GM12878 (cell line): ENCODE data around the gene INPP4B. TPM values are rescaled to one million over a fixed set of nuclear protein-coding genes. Genes with fewer than 3 reads are reported as not detected.

Experiments
- ATAC-seq: fragments of 200-7000 bp; cut with Tn5 transposase; 3 replicates; pipeline ENCODE4 v1.9.1; 2020; ENCODE audit warnings: mild to moderate bottlenecking, moderate library complexity
- BruUV-seq: library from RNA; stranded (reverse); fragments of 400-500 nt; replicated peaks from 2 replicates; lab custom pipeline; 2021; lab: Mats Ljungman, UMichigan
- CTCF ChIA-PET: fragments of 300-600 bp; sonication (Branson Sonifier 250); formaldehyde crosslinking; extraction: SDS; loops from one replicate; lab custom pipeline; 2021; ENCODE audit warnings: inconsistent platforms; lab: Yijun Ruan, JAX
- POLR2A ChIA-PET: fragments of 350-600 bp; formaldehyde crosslinking; extraction: SDS; loops from one replicate; lab custom pipeline; 2021; ENCODE audit warnings: inconsistent platforms; lab: Charles Lee
- RAD21 ChIA-PET: fragments of 300-600 bp; sonication (Branson Sonifier 250); formaldehyde crosslinking; loops from one replicate; lab custom pipeline; 2023; ENCODE audit warnings: antibody characterized with exemption; ENCODE audit not compliant: unreplicated experiment; lab: Charles Lee
- SMC1A ChIA-PET: fragments of 300-600 bp; sonication (Branson Sonifier 250); formaldehyde crosslinking; loops from one replicate; lab custom pipeline; 2023; ENCODE audit not compliant: unreplicated experiment, uncharacterized antibody; lab: Charles Lee
- DNase-seq: peaks from one replicate; pipeline ENCODE4 v3.0.0-alpha.2; 2011; ENCODE audit warnings: low read depth, low spot score
- FAIRE-seq: peaks from 3 replicates; lab custom pipeline; 2011; peaks lifted over from hg19 to GRCh38; lab: Jason Lieb, UNC
- H2AFZ ChIP-seq: 2 replicates; pipeline ENCODE4 v1.6.0; 2011; ENCODE audit warnings: low read depth, low read length, control low read depth; ENCODE audit not compliant: control insufficient read depth
- H3K27ac ChIP-seq: 2 replicates; pipeline ENCODE4 v1.5.1; 2011; ENCODE audit warnings: control low read depth; ENCODE audit not compliant: control insufficient read depth, insufficient read depth
- H3K27me3 ChIP-seq, 2 experiments: replicated peaks in 1 of 2; 2 replicates each; pipeline versions ENCODE4 v1.6.0 to v1.6.1; 2011; ENCODE audit warnings: low read length in 1 of 2; ENCODE audit not compliant: control insufficient read depth in 2 of 2, insufficient read depth in 2 of 2
- H3K36me3 ChIP-seq, 2 experiments: 2 replicates each; pipeline ENCODE4 v1.5.1; 2011; ENCODE audit warnings: low read length in 1 of 2; ENCODE audit not compliant: control insufficient read depth in 2 of 2, insufficient read depth in 2 of 2
- H3K4me1 ChIP-seq: 2 replicates; pipeline ENCODE4 v1.6.1; 2011; ENCODE audit warnings: mild to moderate bottlenecking, low read length, moderate library complexity, mixed read lengths; ENCODE audit not compliant: control insufficient read depth, insufficient read depth
- H3K4me2 ChIP-seq: 2 replicates; pipeline ENCODE4 v1.6.0; 2011; ENCODE audit warnings: control low read depth; ENCODE audit not compliant: control insufficient read depth, insufficient read depth
- H3K4me3 ChIP-seq: fragments of 200-600 bp; sonication (generic); 2 replicates; pipeline ENCODE4 v1.5.1; 2016
- H3K79me2 ChIP-seq: 2 replicates; pipeline ENCODE4 v1.6.0; 2011; ENCODE audit warnings: low read length; ENCODE audit not compliant: control insufficient read depth, insufficient read depth
- H3K9ac ChIP-seq: 2 replicates; pipeline ENCODE4 v1.8.0; 2011; ENCODE audit warnings: low read length, control low read depth, mixed read lengths; ENCODE audit not compliant: control insufficient read depth, insufficient read depth
- H3K9me3 ChIP-seq: replicated peaks from 3 replicates; pipeline ENCODE4 v1.5.1; 2011; ENCODE audit warnings: mild to moderate bottlenecking, low read length; ENCODE audit not compliant: control insufficient read depth, insufficient read depth
- H4K20me1 ChIP-seq: 2 replicates; pipeline ENCODE4 v1.6.0; 2011; ENCODE audit not compliant: control insufficient read depth, insufficient read depth
- CTCF ChIP-seq, 3 experiments: IDR thresholded peaks in 2 of 3; conservative IDR thresholded peaks in 1 of 3; 2 replicates each; pipeline ENCODE4 v1.5.1; 2011; ENCODE audit warnings: low read depth in 3 of 3, low read length in 3 of 3, mild to moderate bottlenecking in 3 of 3, control low read depth in 2 of 3, moderate library complexity in 2 of 3, inconsistent platforms in 1 of 3, mixed read lengths in 1 of 3; ENCODE audit not compliant: control insufficient read depth in 2 of 3, insufficient read depth in 1 of 3; ENCODE audit errors: extremely low read depth in 1 of 3
- POLR2AphosphoS2 ChIP-seq: IDR thresholded peaks from 2 replicates; pipeline ENCODE4 v1.6.1; 2011; ENCODE audit warnings: low read depth, mild to moderate bottlenecking, low read length, improper control_type of control experiment, moderate library complexity
- RAD21 ChIP-seq: IDR thresholded peaks from 2 replicates; pipeline ENCODE4 v1.6.1; 2011; ENCODE audit warnings: mild to moderate bottlenecking, low read depth, low read length, moderate library complexity; ENCODE audit not compliant: insufficient read depth
- RUNX3 ChIP-seq: IDR thresholded peaks from 2 replicates; pipeline ENCODE4 v1.6.1; 2012; ENCODE audit warnings: low read length, inconsistent platforms
- SMC3 ChIP-seq: IDR thresholded peaks from 2 replicates; pipeline ENCODE4 v1.6.1; 2011; ENCODE audit warnings: low read length, improper control_type of control experiment, borderline replicate concordance
- TBL1XR1 ChIP-seq: IDR thresholded peaks from 2 replicates; pipeline ENCODE4 v1.6.1; 2012; ENCODE audit warnings: low read depth, low read length, improper control_type of control experiment
- WGBS: methylation state at CpG from one replicate; pipeline ENCODE4 v1.1.6; 2016; ENCODE audit warnings: low lambda C conversion rate; ENCODE audit not compliant: insufficient replicate concordance, insufficient coverage; ENCODE audit errors: missing lambda C conversion rate; 5-methylcytosine and 5-hydroxymethylcytosine counted together
- in situ Hi-C: fragments of 300-500 bp; cut with MboI; formaldehyde crosslinking; loops from 9 replicates; pipeline ENCODE4 v1.14.3; 2018; ENCODE audit warnings: mixed read lengths
- intact Hi-C: fragments of 100-400 bp; cut with micrococcal nuclease; formaldehyde crosslinking; loops from one replicate; pipeline ENCODE4 v1.14.2; 2022; ENCODE audit not compliant: unreplicated experiment
- polyA plus RNA-seq, 11 experiments: library from polyadenylated mRNA; depleted of rRNA in 4 of 11; unstranded in 6 of 11; stranded (reverse) in 5 of 11; fragments of >200 nt; fragmentation: Nextera tagmentation in 4 of 11; fragmentation: Illumina TruSeq in 1 of 11; extraction: Ambion mirVana in 4 of 11; extraction: Trizol in 1 of 11; gene quantifications; 1 replicate in 1 of 11; 2 replicates in 10 of 11; pipeline versions ENCODE4 v1.2.1 to v1.2.3, GENCODE V29; 2011 to 2016; ENCODE audit warnings: inconsistent platforms in 2 of 11, missing spikeins in 2 of 11, low read depth in 1 of 11
- total RNA-seq, 4 experiments: library from RNA; depleted of rRNA in 3 of 4; stranded (reverse); fragments of >200 nt in 3 of 4; fragmentation: Illumina TruSeq in 1 of 4; extraction: Trizol in 1 of 4; gene quantifications; 2 replicates each; pipeline versions ENCODE4 v1.2.1 to v1.2.3, GENCODE V29; 2013 to 2021

The INPP4B gene
- total and polyA plus RNA-seq, 10 of the 15 experiments (the other 5 are each of a cell fraction or from before 2014, with no cell fraction given) = 0.53 to 11.2 (median 0.95) TPM

DNA sequence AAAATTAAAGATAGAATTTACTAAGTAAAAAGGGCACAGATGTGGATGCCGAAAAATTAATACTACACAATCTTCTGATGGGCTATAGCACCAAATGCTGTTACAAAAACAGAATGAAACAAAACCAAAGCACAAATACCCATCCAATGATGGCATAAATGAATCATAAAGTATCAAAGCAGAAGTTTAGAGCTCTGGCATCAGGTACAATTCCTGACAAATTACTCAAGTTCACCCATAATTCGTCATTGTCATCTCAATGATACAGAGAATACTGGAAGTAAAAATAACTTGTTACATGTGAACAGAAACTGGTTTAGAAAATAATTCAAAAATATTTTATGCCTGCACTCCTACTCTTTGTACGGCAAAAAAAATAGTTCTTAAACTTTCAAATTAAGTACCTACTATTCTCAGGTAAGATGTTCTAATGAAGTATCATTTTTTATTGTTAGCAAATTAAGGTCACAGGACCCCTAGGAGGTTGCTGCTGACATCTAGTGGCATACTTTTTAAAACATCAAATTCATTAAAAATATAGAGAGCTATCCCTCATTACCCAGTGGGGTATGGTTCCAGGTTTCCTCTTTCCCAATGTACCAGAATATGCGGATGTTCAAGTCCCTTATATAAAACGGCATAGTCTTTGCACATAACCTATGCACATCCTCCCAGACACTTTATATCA, 126.1 kb downstream of the INPP4B start:
- FAIRE-seq (no peak), ATAC-seq (peak; percentile 67), DNase-seq (no peak)
- RAD21 ChIA-PET = interaction anchor here (0.6 to 9.5 kb wide), 14 partner anchors 87 to 1413 kb away, joined by 3 to 111 read pairs (median 5); no protein-coding TSS in a partner anchor
- H2AFZ ChIP-seq = no peak overlapping the region
- H3K4me2 ChIP-seq = no peak overlapping the region
- no peaks in the 10 kb centered on the region for H3K79me2 ChIP-seq
- CTCF ChIA-PET = interaction anchor here (0.6 to 8.0 kb wide), 34 partner anchors 10 to 1415 kb away, joined by 3 to 107 read pairs (median 3); no protein-coding TSS in a partner anchor
- POLR2A ChIA-PET = no interaction called here
- H4K20me1 ChIP-seq = no peaks in the 10 kb centered on the region
- H3K4me1 ChIP-seq = no peaks in the 10 kb centered on the region
- H3K36me3 ChIP-seq = no peaks in the 10 kb centered on the region
- no TSS peak for BruUV-seq
- no peaks in the 10 kb centered on the region for H3K9me3 ChIP-seq
- H3K4me3 ChIP-seq = no peak overlapping the region
- no peak overlapping the region for H3K27ac ChIP-seq
- TF ChIP-seq RAD21 = peak; percentile 54
- peak; percentile 47; the same call in 1 of the 2 replicates for TF ChIP-seq SMC3
- TF ChIP-seq RUNX3 = no peak
- TF ChIP-seq POLR2AphosphoS2 = no peak
- no peak for TF ChIP-seq TBL1XR1
- peak; percentile 19 to 49 (median 32); a peak in 3 of 6 replicates for TF ChIP-seq CTCF (IDR thresholded peaks at IDR 0.05 in 2 of 3, conservative IDR thresholded peaks at IDR 0.05 in 1 of 3; ENCODE audit: control insufficient read depth in 2 of 3, extremely low read depth in 1 of 3, insufficient read depth in 1 of 3, low read depth in 3 of 3, low read length in 3 of 3)
- 33% methylated on average over 5 of the region's 5 CpGs for WGBS
- SMC1A ChIA-PET = interaction anchor here (0.6 to 3.8 kb wide), 25 partner anchors 21 to 593 kb away, joined by 3 to 45 read pairs (median 4); no protein-coding TSS in a partner anchor
- H3K27me3 ChIP-seq = no peaks in the 10 kb centered on the region
- intact Hi-C loops = loop anchor here (1.0 to 5.0 kb wide), 5 partner anchors 153 to 1561 kb away; no protein-coding TSS in a partner anchor
- in situ Hi-C loops = loop anchor here (10.0 to 25.0 kb wide), 2 partner anchors 365 to 583 kb away; no protein-coding TSS in a partner anchor
- no peak overlapping the region for H3K9ac ChIP-seq
